Measurements from ENCODE around the gene CYFIP2. TPM values are rescaled to one million over a fixed set of nuclear protein-coding genes. Genes with fewer than 3 reads are reported as not detected.

The CYFIP2 gene
- total and polyA plus RNA-seq, 10 of the 15 experiments (the other 5 are each of a cell fraction or from before 2014, with no cell fraction given) = 43.4 to 173 (median 96.0) TPM

GRCh38 chr5:157253547-157253946 lies 12.4 kb upstream of the CYFIP2 start (continued):
- no peak for TF ChIP-seq TCF7 (IDR thresholded peaks at IDR 0.05; ENCODE audit: borderline replicate concordance)
- TF ChIP-seq POLR2AphosphoS2 (IDR thresholded peaks at IDR 0.05; ENCODE audit: low read depth, low read length) = no peak
- TF ChIP-seq, protein P1, sequence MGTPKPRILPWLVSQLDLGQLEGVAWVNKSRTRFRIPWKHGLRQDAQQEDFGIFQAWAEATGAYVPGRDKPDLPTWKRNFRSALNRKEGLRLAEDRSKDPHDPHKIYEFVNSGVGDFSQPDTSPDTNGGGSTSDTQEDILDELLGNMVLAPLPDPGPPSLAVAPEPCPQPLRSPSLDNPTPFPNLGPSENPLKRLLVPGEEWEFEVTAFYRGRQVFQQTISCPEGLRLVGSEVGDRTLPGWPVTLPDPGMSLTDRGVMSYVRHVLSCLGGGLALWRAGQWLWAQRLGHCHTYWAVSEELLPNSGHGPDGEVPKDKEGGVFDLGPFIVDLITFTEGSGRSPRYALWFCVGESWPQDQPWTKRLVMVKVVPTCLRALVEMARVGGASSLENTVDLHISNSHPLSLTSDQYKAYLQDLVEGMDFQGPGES (IDR thresholded peaks at IDR 0.05) = no peak
- TF ChIP-seq LARP7 (IDR thresholded peaks at IDR 0.05) = no peak
- no peak for TF ChIP-seq NFYB (IDR thresholded peaks at IDR 0.05; ENCODE audit: insufficient read depth, low read depth, low read length)
- TF ChIP-seq TAF1 (IDR thresholded peaks at IDR 0.05; ENCODE audit: borderline replicate concordance, low read depth, low read length) = no peak
- no peak for TF ChIP-seq SPI1 (IDR thresholded peaks at IDR 0.05; ENCODE audit: borderline replicate concordance, insufficient read depth, low read depth, low read length)
- TF ChIP-seq IKZF1 (conservative IDR thresholded peaks at IDR 0.05) = peak; percentile 67
- TF ChIP-seq RFX5 (IDR thresholded peaks at IDR 0.05; ENCODE audit: low read depth, low read length) = no peak
- TF ChIP-seq SMAD5 (IDR thresholded peaks at IDR 0.05; ENCODE audit: low read depth) = no peak
- peak; percentile 77 for TF ChIP-seq SMC3 (IDR thresholded peaks at IDR 0.05; ENCODE audit: borderline replicate concordance, low read length)
- peak; percentile 97 for TF ChIP-seq RAD21 (IDR thresholded peaks at IDR 0.05; ENCODE audit: insufficient read depth, low read depth, low read length)
- peak; percentile 50; the same call in 1 of the 2 replicates for TF ChIP-seq YY1 (IDR thresholded peaks at IDR 0.05; ENCODE audit: low read depth, low read length)
- TF ChIP-seq, protein P2, sequence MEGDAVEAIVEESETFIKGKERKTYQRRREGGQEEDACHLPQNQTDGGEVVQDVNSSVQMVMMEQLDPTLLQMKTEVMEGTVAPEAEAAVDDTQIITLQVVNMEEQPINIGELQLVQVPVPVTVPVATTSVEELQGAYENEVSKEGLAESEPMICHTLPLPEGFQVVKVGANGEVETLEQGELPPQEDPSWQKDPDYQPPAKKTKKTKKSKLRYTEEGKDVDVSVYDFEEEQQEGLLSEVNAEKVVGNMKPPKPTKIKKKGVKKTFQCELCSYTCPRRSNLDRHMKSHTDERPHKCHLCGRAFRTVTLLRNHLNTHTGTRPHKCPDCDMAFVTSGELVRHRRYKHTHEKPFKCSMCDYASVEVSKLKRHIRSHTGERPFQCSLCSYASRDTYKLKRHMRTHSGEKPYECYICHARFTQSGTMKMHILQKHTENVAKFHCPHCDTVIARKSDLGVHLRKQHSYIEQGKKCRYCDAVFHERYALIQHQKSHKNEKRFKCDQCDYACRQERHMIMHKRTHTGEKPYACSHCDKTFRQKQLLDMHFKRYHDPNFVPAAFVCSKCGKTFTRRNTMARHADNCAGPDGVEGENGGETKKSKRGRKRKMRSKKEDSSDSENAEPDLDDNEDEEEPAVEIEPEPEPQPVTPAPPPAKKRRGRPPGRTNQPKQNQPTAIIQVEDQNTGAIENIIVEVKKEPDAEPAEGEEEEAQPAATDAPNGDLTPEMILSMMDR (IDR thresholded peaks at IDR 0.05 in 2 of 3, conservative IDR thresholded peaks at IDR 0.05 in 1 of 3; ENCODE audit: control insufficient read depth in 2 of 3, extremely low read depth in 1 of 3, insufficient read depth in 1 of 3, low read depth in 3 of 3, low read length in 3 of 3) = peak; percentile 85 to 97 (median 88)
- TF ChIP-seq RAD51 (IDR thresholded peaks at IDR 0.05) = no peak
- TF ChIP-seq E2F8 (IDR thresholded peaks at IDR 0.05; ENCODE audit: low read depth, partially characterized antibody) = no peak
- no peak for TF ChIP-seq NR2F1 (conservative IDR thresholded peaks at IDR 0.05)
- TF ChIP-seq IKZF2 (IDR thresholded peaks at IDR 0.05) = peak; percentile 35 to 58; a peak in 3 of 4 replicates
- no peak for TF ChIP-seq NRF1 (conservative IDR thresholded peaks at IDR 0.05; ENCODE audit: low read depth, low read length)
- TF ChIP-seq CHD2 (IDR thresholded peaks at IDR 0.05; ENCODE audit: borderline replicate concordance, low read depth, low read length) = no peak
- TF ChIP-seq POLR2A (IDR thresholded peaks at IDR 0.05; ENCODE audit: low read depth, low read length) = no peak
- no peak for TF ChIP-seq MTA2 (IDR thresholded peaks at IDR 0.05; ENCODE audit: low read depth)
- TF ChIP-seq ELK1 (IDR thresholded peaks at IDR 0.05; ENCODE audit: low read depth, low read length) = no peak
- TF ChIP-seq CREM (IDR thresholded peaks at IDR 0.05; ENCODE audit: low read depth) = no peak
- no peak for TF ChIP-seq BMI1 (IDR thresholded peaks at IDR 0.05; ENCODE audit: borderline replicate concordance)
- no peak for TF ChIP-seq ASH2L (IDR thresholded peaks at IDR 0.05; ENCODE audit: borderline replicate concordance, low read depth)
- TF ChIP-seq PML (IDR thresholded peaks at IDR 0.05; ENCODE audit: low read length) = no peak
